ENCODE results near the gene NOP10.
A peak's percentile ranks its signal among the peaks of the same experiment; 100 is the strongest.
"Not testable (repeated sequence)": the region's sequence is repeated elsewhere in the genome, so short reads cannot be mapped to it uniquely, and the experiment has no call there.

NOP10 gene

GRCh38 chr15:34348735-34349300, 5.9 kb upstream of the NOP10 start:
- Mint-ChIP-seq H3K27ac (no peak overlapping the region), H3K9me3 (no peaks in the 10 kb centered on the region), H3K27me3 (ENCODE audit: low read depth) (no peaks in the 10 kb centered on the region), H3K4me3 (no peak overlapping the region), H3K4me1 (ENCODE audit: low read depth) (no peaks in the 10 kb centered on the region), H3K36me3 (ENCODE audit: low read depth) (no peaks in the 10 kb centered on the region)
- no peak for DNase-seq (ENCODE audit: low spot score)

GRCh38 chr15:34347951-34348638, 5.2 kb upstream of the NOP10 start:
- Mint-ChIP-seq H3K36me3 (ENCODE audit: low read depth) (no peaks in the 10 kb centered on the region), H3K27ac (no peak overlapping the region), H3K9me3 (no peaks in the 10 kb centered on the region), H3K4me1 (ENCODE audit: low read depth) (no peaks in the 10 kb centered on the region), H3K27me3 (ENCODE audit: low read depth) (no peaks in the 10 kb centered on the region), H3K4me3 (no peak overlapping the region)
- no peak for DNase-seq (ENCODE audit: low spot score)

GRCh38 chr15:34342213-34342736, 661 bp downstream of the NOP10 start:
- H3K27ac Mint-ChIP-seq; DNase-seq (ENCODE audit: low spot score); H3K4me3 Mint-ChIP-seq; H3K27me3 Mint-ChIP-seq (ENCODE audit: low read depth); H3K9me3 Mint-ChIP-seq: not testable (repeated sequence)
- Mint-ChIP-seq H3K4me1 (ENCODE audit: low read depth) (peaks cover 24% of the 10 kb centered on the region), H3K36me3 (ENCODE audit: low read depth) (peaks cover 30% of the 10 kb centered on the region)

GRCh38 chr15:34341381-34342212, 1.3 kb downstream of the NOP10 start:
- Mint-ChIP-seq H3K4me1 (ENCODE audit: low read depth) (peaks cover 30% of the 10 kb centered on the region), H3K27ac (no peak overlapping the region), H3K27me3 (ENCODE audit: low read depth) (no peaks in the 10 kb centered on the region), H3K9me3 (no peaks in the 10 kb centered on the region), H3K4me3 (no peak overlapping the region), H3K36me3 (ENCODE audit: low read depth) (peaks cover 32% of the 10 kb centered on the region)
- no peak for DNase-seq (ENCODE audit: low spot score)

GRCh38 chr15:34339946-34340345, 3.0 kb downstream of the NOP10 start:
- H3K4me1 Mint-ChIP-seq (ENCODE audit: low read depth), result peaks cover 43% of the 10 kb centered on the region
- no peak for DNase-seq (ENCODE audit: low spot score)
- peak overlapping the region; percentile 26 for H3K27ac Mint-ChIP-seq
- H3K9me3 Mint-ChIP-seq, result no peaks in the 10 kb centered on the region
- no peaks in the 10 kb centered on the region for H3K27me3 Mint-ChIP-seq (ENCODE audit: low read depth)
- peaks cover 36% of the 10 kb centered on the region for H3K36me3 Mint-ChIP-seq (ENCODE audit: low read depth)
- H3K4me3 Mint-ChIP-seq, result peak overlapping the region; percentile 42

- no peaks in the 10 kb centered on the region for H3K27me3 Mint-ChIP-seq (ENCODE audit: low read depth)
- peaks cover 54% of the 10 kb centered on the region for H3K4me1 Mint-ChIP-seq (ENCODE audit: low read depth)
- H3K36me3 Mint-ChIP-seq (ENCODE audit: low read depth), result peaks cover 36% of the 10 kb centered on the region
- no peak overlapping the region for H3K27ac Mint-ChIP-seq
- no peaks in the 10 kb centered on the region for H3K9me3 Mint-ChIP-seq
- no peak for DNase-seq (ENCODE audit: low spot score)
- H3K4me3 Mint-ChIP-seq, result peak overlapping the region; percentile 75
These were observed 4.6 kb downstream of the NOP10 start for GRCh38 chr15:34338347-34338746.

- Mint-ChIP-seq H3K27ac (peak within 1 kb of the TSS; percentile 94), H3K4me3 (peak within 1 kb of the TSS; percentile 99), H3K9me3 (no peaks in the 10 kb centered on the region), H3K27me3 (ENCODE audit: low read depth) (no peaks in the 10 kb centered on the region), H3K36me3 (ENCODE audit: low read depth) (peaks cover 36% of the 10 kb centered on the region), H3K4me1 (ENCODE audit: low read depth) (peaks cover 56% of the 10 kb centered on the region)
- peak; percentile 91 for DNase-seq (ENCODE audit: low spot score)
These were observed 5.2 kb downstream of the NOP10 start, which contains the start of gene SLC12A6 for GRCh38 chr15:34337557-34338306. TSS of gene SLC12A6 (minus strand) at chr15:34337781. CDS start at chr15:34336680, 1,101 bp downstream.

- no peaks in the 10 kb centered on the region for H3K9me3 Mint-ChIP-seq
- H3K27me3 Mint-ChIP-seq (ENCODE audit: low read depth), result no peaks in the 10 kb centered on the region
- peak overlapping the region; percentile 99 for H3K4me3 Mint-ChIP-seq
- DNase-seq (ENCODE audit: low spot score), result no peak
- peak overlapping the region; percentile 94 for H3K27ac Mint-ChIP-seq
- H3K36me3 Mint-ChIP-seq (ENCODE audit: low read depth), result peaks cover 34% of the 10 kb centered on the region
- peaks cover 56% of the 10 kb centered on the region for H3K4me1 Mint-ChIP-seq (ENCODE audit: low read depth)
These were observed 5.9 kb downstream of the NOP10 start for GRCh38 chr15:34336991-34337556.

GRCh38 chr15:34336231-34336990, 6.5 kb downstream of the NOP10 start:
- no peak for DNase-seq (ENCODE audit: low spot score)
- Mint-ChIP-seq H3K9me3 (no peaks in the 10 kb centered on the region), H3K27ac (peak overlapping the region; percentile 94), H3K27me3 (ENCODE audit: low read depth) (no peaks in the 10 kb centered on the region), H3K4me1 (ENCODE audit: low read depth) (peaks cover 54% of the 10 kb centered on the region), H3K4me3 (peak overlapping the region; percentile 99), H3K36me3 (ENCODE audit: low read depth) (peaks cover 30% of the 10 kb centered on the region)

GRCh38 chr15:34335176-34336032, 7.5 kb downstream of the NOP10 start:
- peaks cover 23% of the 10 kb centered on the region for H3K36me3 Mint-ChIP-seq (ENCODE audit: low read depth)
- no peak for DNase-seq (ENCODE audit: low spot score)
- H3K27me3 Mint-ChIP-seq (ENCODE audit: low read depth), result no peaks in the 10 kb centered on the region
- peak overlapping the region; percentile 99 for H3K4me3 Mint-ChIP-seq
- H3K9me3 Mint-ChIP-seq, result no peaks in the 10 kb centered on the region
- H3K4me1 Mint-ChIP-seq (ENCODE audit: low read depth), result peaks cover 56% of the 10 kb centered on the region
- H3K27ac Mint-ChIP-seq, result peak overlapping the region; percentile 94

GRCh38 chr15:34334672-34335071, 8.3 kb downstream of the NOP10 start:
- peak overlapping the region; percentile 94 for H3K27ac Mint-ChIP-seq
- H3K4me1 Mint-ChIP-seq (ENCODE audit: low read depth), result peaks cover 55% of the 10 kb centered on the region

GRCh38 chr15:34332553-34333120, 10.3 kb downstream of the NOP10 start:
- Mint-ChIP-seq H3K27me3 (ENCODE audit: low read depth) (no peaks in the 10 kb centered on the region), H3K4me3 (peak overlapping the region; percentile 63), H3K9me3 (no peaks in the 10 kb centered on the region), H3K36me3 (ENCODE audit: low read depth) (peaks cover 13% of the 10 kb centered on the region), H3K4me1 (ENCODE audit: low read depth) (peaks cover 63% of the 10 kb centered on the region), H3K27ac (peak overlapping the region; percentile 88)
- no peak for DNase-seq (ENCODE audit: low spot score)

More at GRCh38 chr15:34334672-34335071, 8.3 kb downstream of the NOP10 start:
- H3K4me3 Mint-ChIP-seq, result peak overlapping the region; percentile 99
- no peak for DNase-seq (ENCODE audit: low spot score)
- H3K36me3 Mint-ChIP-seq (ENCODE audit: low read depth), result peaks cover 19% of the 10 kb centered on the region
- H3K27me3 Mint-ChIP-seq (ENCODE audit: low read depth), result no peaks in the 10 kb centered on the region
- H3K9me3 Mint-ChIP-seq, result no peaks in the 10 kb centered on the region

All from T-helper 2 cell treated with Interferon-gamma antibody and Interleukin-4, amounts not matched to agents 5 μg/mL and 100 μg/mL, for 36 hours (primary cell).